IPS-NIHi11 (cell line): Measurements from ENCODE around the gene SERPINE2.

Experiments
- DNase-seq: peaks from one replicate; pipeline ENCODE4 v3.0.0; 2012; ENCODE audit warnings: mixed read lengths, low spot score

SERPINE2 gene

GRCh38 chr2:224046752-224047151 lies 7.7 kb upstream of the SERPINE2 start:
- no peak for DNase-seq

- DNase-seq: no peak
Measured at GRCh38 chr2:224042191-224042696, 3.2 kb upstream of the SERPINE2 start.

GRCh38 chr2:224041554-224041953 lies 2.5 kb upstream of the SERPINE2 start:
- DNase-seq: no peak

GRCh38 chr2:224040753-224041152 lies 1.7 kb upstream of the SERPINE2 start:
- no peak for DNase-seq

GRCh38 chr2:224039770-224040440 lies 819 bp upstream of the SERPINE2 start:
- no peak for DNase-seq

GRCh38 chr2:224038830-224039079 lies 331 bp downstream of the SERPINE2 start:
- no peak for DNase-seq

GRCh38 chr2:224038049-224038829 lies 847 bp downstream of the SERPINE2 start:
- DNase-seq: peak; percentile 73

GRCh38 chr2:224036731-224037361 lies 2.2 kb downstream of the SERPINE2 start:
- DNase-seq: no peak

GRCh38 chr2:224034017-224034416 lies 5.1 kb downstream of the SERPINE2 start:
- DNase-seq: no peak

- no peak for DNase-seq
Measured at GRCh38 chr2:224033601-224034000, 5.5 kb downstream of the SERPINE2 start.

GRCh38 chr2:224032283-224032682 lies 6.8 kb downstream of the SERPINE2 start:
- no peak for DNase-seq

GRCh38 chr2:224031358-224031970 lies 7.6 kb downstream of the SERPINE2 start:
- DNase-seq: no peak

GRCh38 chr2:224030786-224031185 lies 8.3 kb downstream of the SERPINE2 start:
- DNase-seq: no peak

GRCh38 chr2:224029876-224030275 lies 9.2 kb downstream of the SERPINE2 start:
- DNase-seq: no peak

- no peak for DNase-seq
Measured at GRCh38 chr2:224027931-224028330, 11.2 kb downstream of the SERPINE2 start.

- peak; percentile 64 for DNase-seq
Measured at GRCh38 chr2:224027070-224027469, 12.0 kb downstream of the SERPINE2 start.

GRCh38 chr2:224025874-224026273 lies 13.2 kb downstream of the SERPINE2 start:
- no peak for DNase-seq

GRCh38 chr2:224024270-224024669 lies 14.8 kb downstream of the SERPINE2 start:
- no peak for DNase-seq

- no peak for DNase-seq
Measured at GRCh38 chr2:224023188-224023587, 15.9 kb downstream of the SERPINE2 start.

GRCh38 chr2:224022486-224022885 lies 16.6 kb downstream of the SERPINE2 start:
- DNase-seq: no peak

GRCh38 chr2:224020523-224020922 lies 18.6 kb downstream of the SERPINE2 start:
- no peak for DNase-seq

- no peak for DNase-seq
Measured at GRCh38 chr2:224017957-224018356, 21.1 kb downstream of the SERPINE2 start.

- no peak for DNase-seq
Measured at GRCh38 chr2:224016963-224017362, 22.1 kb downstream of the SERPINE2 start.
